ENCODE data around the gene KDM2B.

The KDM2B gene

DNA sequence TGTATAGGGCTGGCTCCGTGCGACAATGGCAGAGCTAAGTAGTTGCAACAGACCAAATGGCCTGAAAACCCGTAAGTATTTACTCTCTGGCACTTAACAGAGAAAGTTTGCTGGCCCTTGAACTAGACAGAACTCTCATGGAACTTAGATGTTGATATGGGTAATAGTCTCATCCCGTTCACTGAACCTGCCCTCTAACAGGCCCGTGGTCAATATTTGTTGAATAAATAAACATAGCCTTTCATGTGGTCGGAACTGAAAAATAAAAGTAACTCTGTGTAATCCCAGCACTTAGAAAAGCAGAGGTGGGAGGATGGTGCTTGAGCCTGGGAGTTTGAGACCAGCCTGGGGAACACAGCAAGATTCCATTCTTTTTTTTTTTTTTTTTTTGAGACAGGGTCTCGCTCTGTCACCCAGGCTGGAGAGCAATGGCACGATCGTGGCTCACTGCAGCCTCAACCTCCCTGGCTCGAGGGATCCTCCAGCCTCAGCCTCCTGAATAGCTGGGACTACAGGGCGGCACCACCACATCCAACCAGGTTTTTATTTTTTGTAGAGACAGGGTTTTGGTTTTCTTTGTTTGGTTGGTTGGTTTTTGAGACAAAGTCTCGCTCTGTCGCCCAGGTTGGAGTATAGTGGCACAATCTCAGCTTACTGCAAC lies 29.7 kb downstream of the KDM2B start:
- H3K27ac ChIP-seq = no peak overlapping the region
- TF ChIP-seq CTCF (conservative IDR thresholded peaks at IDR 0.05) (no peak), ZFX (IDR thresholded peaks at IDR 0.05) (no peak)

GRCh38 chr12:121549075-121549474 lies 31.7 kb downstream of the KDM2B start:
- H3K27ac ChIP-seq = no peak overlapping the region
- TF ChIP-seq ZFX (IDR thresholded peaks at IDR 0.05) = no peak
- TF ChIP-seq CTCF (conservative IDR thresholded peaks at IDR 0.05) = no peak

DNA sequence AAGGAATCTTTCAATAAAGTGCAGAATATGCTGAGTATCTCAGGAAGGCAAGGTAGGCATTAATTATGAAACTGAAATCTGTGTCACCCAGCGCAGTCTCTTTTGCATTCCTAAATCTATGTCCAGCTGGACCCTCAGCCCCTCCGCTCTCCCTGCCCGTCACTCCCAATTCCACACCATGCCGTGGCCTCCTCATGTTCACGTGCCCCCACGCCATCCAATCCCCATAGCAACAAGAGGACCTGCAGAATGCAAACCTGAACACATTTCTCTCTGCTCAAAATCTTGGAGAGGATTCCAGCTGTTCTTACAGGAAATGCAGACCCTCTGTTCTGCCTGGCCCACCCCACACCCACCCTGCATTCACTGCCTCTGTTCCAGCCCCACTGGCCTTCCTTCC lies 35.3 kb downstream of the KDM2B start:
- no peak for TF ChIP-seq CTCF (conservative IDR thresholded peaks at IDR 0.05)
- no peak for TF ChIP-seq ZFX (IDR thresholded peaks at IDR 0.05)
- H3K27ac ChIP-seq = no peak overlapping the region

DNA sequence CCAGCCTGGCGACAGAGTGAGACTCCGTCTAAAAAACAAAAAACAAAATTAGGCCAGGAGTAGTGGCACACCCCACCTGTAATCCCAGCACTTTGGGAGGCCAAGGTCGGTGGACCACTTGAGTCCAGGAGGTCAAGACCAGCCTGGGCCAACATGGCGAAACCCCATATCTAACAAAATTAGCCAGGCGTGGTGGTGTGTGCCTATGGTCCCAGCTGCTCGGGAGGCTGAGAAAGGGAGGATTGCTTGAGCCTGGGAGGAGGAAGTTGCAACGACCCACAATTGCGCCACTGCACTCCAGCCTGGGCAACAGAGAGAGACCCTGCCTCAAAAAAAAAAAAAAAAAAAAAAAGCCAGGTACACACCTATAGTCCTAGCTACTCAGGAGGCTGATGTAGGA lies 37.0 kb downstream of the KDM2B start:
- TF ChIP-seq CTCF (conservative IDR thresholded peaks at IDR 0.05) = no peak
- no peak overlapping the region for H3K27ac ChIP-seq

GRCh38 chr12:121539908-121540307 lies 40.9 kb downstream of the KDM2B start:
- TF ChIP-seq CTCF (conservative IDR thresholded peaks at IDR 0.05) = no peak
- TF ChIP-seq ZFX (IDR thresholded peaks at IDR 0.05) = no peak
- no peak overlapping the region for H3K27ac ChIP-seq

GRCh38 chr12:121538699-121539061 lies 42.1 kb downstream of the KDM2B start:
- TF ChIP-seq ZFX (IDR thresholded peaks at IDR 0.05) (no peak), CTCF (conservative IDR thresholded peaks at IDR 0.05) (no peak)
- H3K27ac ChIP-seq = no peak overlapping the region

- peak overlapping the region; percentile 81 for H3K27ac ChIP-seq
- no peak for TF ChIP-seq ZFX (IDR thresholded peaks at IDR 0.05)
- TF ChIP-seq CTCF (conservative IDR thresholded peaks at IDR 0.05) = no peak
Observed at GRCh38 chr12:121537814-121538698, 42.8 kb downstream of the KDM2B start.
